HUES48 (cell line): ENCODE measurements around the gene ZNF638.
"Not testable (repeated sequence)": the region's sequence is repeated elsewhere in the genome, so short reads cannot be mapped to it uniquely, and the experiment has no call there.

Experiments used
- H3K27ac ChIP-seq: one replicate; pipeline ENCODE4 v1.7.0; 2013; ENCODE audit warnings: low read depth, low read length, inconsistent platforms
- H3K27me3 ChIP-seq: 2 replicates; pipeline ENCODE4 v1.6.1; 2013; ENCODE audit warnings: mild to moderate bottlenecking, low read length; ENCODE audit not compliant: control insufficient read depth, insufficient read depth
- H3K36me3 ChIP-seq: 2 replicates; pipeline ENCODE4 v1.6.1; 2013; ENCODE audit warnings: low read length; ENCODE audit not compliant: control insufficient read depth, insufficient read depth
- H3K4me1 ChIP-seq: 2 replicates; pipeline ENCODE4 v1.6.1; 2013; ENCODE audit warnings: mild to moderate bottlenecking, low read length; ENCODE audit not compliant: control insufficient read depth, insufficient read depth
- H3K4me3 ChIP-seq: 2 replicates; pipeline ENCODE4 v1.5.1; 2013; ENCODE audit warnings: mild to moderate bottlenecking, low read depth, low read length
- H3K9ac ChIP-seq: 2 replicates; pipeline ENCODE4 v1.6.1; 2013; ENCODE audit warnings: mild to moderate bottlenecking, low read depth, low read length, moderate library complexity
- H3K9me3 ChIP-seq: 2 replicates; pipeline ENCODE4 v1.6.1; 2013; ENCODE audit warnings: low read length; ENCODE audit not compliant: control insufficient read depth, insufficient read depth

ZNF638 gene

GRCh38 chr2:71428472-71429383 lies 97.1 kb downstream of the ZNF638 start:
- Histone ChIP-seq H3K4me3 (no peak overlapping the region), H3K27me3 (no peaks in the 10 kb centered on the region), H3K36me3 (peaks cover 99% of the 10 kb centered on the region), H3K4me1 (no peaks in the 10 kb centered on the region), H3K27ac (no peak overlapping the region), H3K9me3 (no peaks in the 10 kb centered on the region), H3K9ac (no peak overlapping the region)

GRCh38 chr2:71445142-71445541 lies 113.6 kb downstream of the ZNF638 start:
- not testable (repeated sequence) for H3K9me3 ChIP-seq, H3K36me3 ChIP-seq, H3K4me3 ChIP-seq, H3K27ac ChIP-seq, H3K4me1 ChIP-seq, H3K9ac ChIP-seq, H3K27me3 ChIP-seq

GRCh38 chr2:71446505-71446904 lies 114.9 kb downstream of the ZNF638 start:
- Histone ChIP-seq H3K36me3 (no peaks in the 10 kb centered on the region), H3K27ac (no peak overlapping the region), H3K27me3 (peaks cover 2% of the 10 kb centered on the region; the same call in 1 of the 2 replicates), H3K4me1 (no peaks in the 10 kb centered on the region), H3K9me3 (no peaks in the 10 kb centered on the region), H3K4me3 (no peak overlapping the region), H3K9ac (no peak overlapping the region)

- Histone ChIP-seq H3K27me3 (peaks cover 26% of the 10 kb centered on the region), H3K36me3 (no peaks in the 10 kb centered on the region), H3K9me3 (no peaks in the 10 kb centered on the region), H3K9ac (no peak overlapping the region), H3K4me3 (no peak overlapping the region), H3K27ac (no peak overlapping the region), H3K4me1 (peaks cover 9% of the 10 kb centered on the region)
These were observed 117.8 kb downstream of the ZNF638 start for GRCh38 chr2:71449343-71449742.

GRCh38 chr2:71451705-71452104 lies 120.1 kb downstream of the ZNF638 start:
- no peaks in the 10 kb centered on the region for H3K9me3 ChIP-seq
- H3K4me3 ChIP-seq: no peak overlapping the region
- no peak overlapping the region for H3K27ac ChIP-seq
- H3K9ac ChIP-seq: no peak overlapping the region
- H3K36me3 ChIP-seq: no peaks in the 10 kb centered on the region
- peaks cover 32% of the 10 kb centered on the region for H3K4me1 ChIP-seq
- H3K27me3 ChIP-seq: peaks cover 36% of the 10 kb centered on the region

GRCh38 chr2:71452565-71452964 lies 121.0 kb downstream of the ZNF638 start:
- Histone ChIP-seq H3K4me3 (no peak overlapping the region), H3K36me3 (no peaks in the 10 kb centered on the region), H3K9ac (no peak overlapping the region), H3K9me3 (no peaks in the 10 kb centered on the region), H3K27ac (no peak overlapping the region), H3K27me3 (peaks cover 36% of the 10 kb centered on the region), H3K4me1 (peaks cover 37% of the 10 kb centered on the region)

- Histone ChIP-seq H3K36me3 (no peaks in the 10 kb centered on the region), H3K4me1 (peaks cover 37% of the 10 kb centered on the region), H3K9me3 (no peaks in the 10 kb centered on the region), H3K9ac (peak within 1 kb of the TSS; percentile 48; the same call in 1 of the 2 replicates), H3K27ac (no peak within 1 kb of the TSS), H3K4me3 (peak within 1 kb of the TSS; percentile 71), H3K27me3 (peaks cover 38% of the 10 kb centered on the region)
These were observed 122.0 kb downstream of the ZNF638 start, which contains the start of gene DYSF for GRCh38 chr2:71453404-71454220. Gene DYSF, plus strand, starts transcription at chr2:71453561.

- H3K9me3 ChIP-seq: no peaks in the 10 kb centered on the region
- H3K27ac ChIP-seq: no peak overlapping the region
- H3K9ac ChIP-seq: no peak overlapping the region; the same call in 1 of the 2 replicates
- no peaks in the 10 kb centered on the region for H3K36me3 ChIP-seq
- H3K4me3 ChIP-seq: peak overlapping the region; percentile 71
- peaks cover 37% of the 10 kb centered on the region for H3K4me1 ChIP-seq
- peaks cover 46% of the 10 kb centered on the region for H3K27me3 ChIP-seq
These were observed 122.8 kb downstream of the ZNF638 start for GRCh38 chr2:71454221-71455010.

GRCh38 chr2:71455011-71455740 lies 123.6 kb downstream of the ZNF638 start:
- Histone ChIP-seq H3K4me3 (peak overlapping the region; percentile 29), H3K27me3 (peaks cover 54% of the 10 kb centered on the region), H3K36me3 (no peaks in the 10 kb centered on the region), H3K4me1 (peaks cover 37% of the 10 kb centered on the region), H3K9me3 (no peaks in the 10 kb centered on the region), H3K27ac (peak overlapping the region; percentile 82), H3K9ac (peak overlapping the region; percentile 37; the same call in 1 of the 2 replicates)
